ACC112 (cell line): ENCODE measurements around the gene HTATSF1.

Experiments
- H2AFZ ChIP-seq: fragments of 200-600 bp; sonication (generic); one replicate; pipeline ENCODE4 v1.6.0; 2017; ENCODE audit warnings: antibody characterized with exemption, low read length; ENCODE audit not compliant: unreplicated experiment
- H3K27ac ChIP-seq: fragments of 200-600 bp; sonication (generic); 2 replicates; pipeline ENCODE4 v1.5.1; 2014; ENCODE audit warnings: low read depth, mild to moderate bottlenecking, antibody characterized with exemption, low read length, moderate library complexity
- H3K27me3 ChIP-seq: fragments of 200-600 bp; sonication (generic); 2 replicates; pipeline ENCODE4 v1.6.1; 2014; ENCODE audit warnings: mild to moderate bottlenecking, antibody characterized with exemption, low read length, moderate library complexity, mixed read lengths; ENCODE audit not compliant: insufficient read depth
- H3K36me3 ChIP-seq: fragments of 200-600 bp; sonication (generic); 2 replicates; pipeline ENCODE4 v1.6.1; 2016; ENCODE audit warnings: mild to moderate bottlenecking, antibody characterized with exemption, low read length, moderate library complexity, mixed read lengths; ENCODE audit not compliant: insufficient read depth
- H3K4me1 ChIP-seq: fragments of 200-600 bp; sonication (generic); one replicate; pipeline ENCODE4 v1.6.1; 2016; ENCODE audit warnings: low read length, mixed read lengths; ENCODE audit not compliant: insufficient read depth, unreplicated experiment, control insufficient read depth
- H3K4me3 ChIP-seq: fragments of 200-600 bp; sonication (generic); 2 replicates; pipeline ENCODE4 v1.5.1; 2014; ENCODE audit warnings: mild to moderate bottlenecking, low read depth, low read length
- H3K79me2 ChIP-seq: fragments of 200-600 bp; sonication (generic); one replicate; pipeline ENCODE4 v1.6.0; 2016; ENCODE audit warnings: low read length; ENCODE audit not compliant: control insufficient read depth, unreplicated experiment, insufficient read depth

The HTATSF1 gene

GRCh38 chrX:136540226-136540625 is 42.8 kb downstream of the HTATSF1 start:
- no peaks in the 10 kb centered on the region for H3K4me1 ChIP-seq
- H3K79me2 ChIP-seq = no peaks in the 10 kb centered on the region
- H3K27me3 ChIP-seq = peaks cover 8% of the 10 kb centered on the region
- no peak overlapping the region for H3K27ac ChIP-seq
- no peak overlapping the region for H2AFZ ChIP-seq
- H3K36me3 ChIP-seq = no peaks in the 10 kb centered on the region
- no peak overlapping the region for H3K4me3 ChIP-seq

GRCh38 chrX:136541294-136541693 is 43.9 kb downstream of the HTATSF1 start:
- Histone ChIP-seq H3K27ac (no peak overlapping the region), H3K4me1 (no peaks in the 10 kb centered on the region), H3K27me3 (peaks cover 8% of the 10 kb centered on the region), H3K79me2 (no peaks in the 10 kb centered on the region), H3K4me3 (no peak overlapping the region), H2AFZ (no peak overlapping the region), H3K36me3 (no peaks in the 10 kb centered on the region)

- Histone ChIP-seq H3K27me3 (peaks cover 8% of the 10 kb centered on the region), H2AFZ (no peak overlapping the region), H3K4me3 (no peak overlapping the region), H3K36me3 (no peaks in the 10 kb centered on the region), H3K4me1 (no peaks in the 10 kb centered on the region), H3K27ac (no peak overlapping the region), H3K79me2 (no peaks in the 10 kb centered on the region)
Observed at GRCh38 chrX:136542281-136542680, 44.9 kb downstream of the HTATSF1 start.

DNA sequence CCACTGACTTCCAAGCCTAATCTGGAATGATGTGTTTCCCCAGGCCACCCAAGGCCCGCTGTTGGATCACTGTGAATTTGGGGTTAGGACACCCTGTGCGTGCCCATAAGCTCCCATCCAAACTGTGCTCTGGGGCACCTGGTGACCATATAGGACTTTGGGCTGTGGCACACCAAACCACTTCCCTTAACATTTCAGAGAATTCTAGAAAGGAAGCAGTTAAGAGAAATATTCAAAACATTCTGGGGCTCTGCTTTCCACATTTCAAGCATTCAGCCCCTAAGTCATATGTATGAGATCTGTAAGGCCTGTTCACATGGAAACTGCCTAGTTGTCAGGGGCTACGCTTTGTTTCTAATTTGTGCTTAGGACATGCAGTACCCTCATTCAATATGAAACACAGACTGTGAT is 49.0 kb downstream of the HTATSF1 start:
- Histone ChIP-seq H2AFZ (no peak overlapping the region), H3K79me2 (no peaks in the 10 kb centered on the region), H3K36me3 (no peaks in the 10 kb centered on the region), H3K4me1 (no peaks in the 10 kb centered on the region), H3K4me3 (no peak overlapping the region), H3K27ac (no peak overlapping the region), H3K27me3 (peaks cover 2% of the 10 kb centered on the region; the same call in 1 of the 2 replicates)

DNA sequence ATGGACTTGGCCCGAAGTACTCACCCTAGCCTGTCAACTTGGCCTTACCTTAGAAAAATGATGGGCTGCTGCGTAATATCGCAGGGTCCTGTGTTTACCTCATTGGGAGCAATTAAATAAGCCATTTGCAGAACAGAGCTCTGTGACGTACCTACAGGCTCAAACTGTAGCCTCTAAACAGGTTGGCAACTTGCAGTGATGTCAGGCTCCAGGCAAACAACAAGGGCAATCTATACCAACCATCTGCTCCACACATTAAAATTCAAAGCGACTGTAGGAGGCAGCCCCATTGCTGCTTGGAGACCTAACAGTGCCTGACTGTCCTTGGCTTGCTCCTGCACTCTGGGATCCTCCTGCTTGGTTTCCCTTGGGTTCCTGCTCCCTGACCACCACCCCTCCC is 51.8 kb downstream of the HTATSF1 start:
- no peaks in the 10 kb centered on the region for H3K36me3 ChIP-seq
- H3K4me3 ChIP-seq = no peak overlapping the region
- no peak overlapping the region for H2AFZ ChIP-seq
- no peaks in the 10 kb centered on the region for H3K79me2 ChIP-seq
- no peak overlapping the region for H3K27ac ChIP-seq
- no peaks in the 10 kb centered on the region for H3K4me1 ChIP-seq
- peaks cover 9% of the 10 kb centered on the region; the same call in 1 of the 2 replicates for H3K27me3 ChIP-seq

- Histone ChIP-seq H3K27me3 (peaks cover 18% of the 10 kb centered on the region), H2AFZ (no peak overlapping the region), H3K36me3 (no peaks in the 10 kb centered on the region), H3K79me2 (no peaks in the 10 kb centered on the region), H3K27ac (no peak overlapping the region), H3K4me3 (no peak overlapping the region), H3K4me1 (no peaks in the 10 kb centered on the region)
Observed at GRCh38 chrX:136551410-136551809, 54.0 kb downstream of the HTATSF1 start.

- Histone ChIP-seq H3K79me2 (no peaks in the 10 kb centered on the region), H3K36me3 (no peaks in the 10 kb centered on the region), H2AFZ (no peak overlapping the region), H3K4me1 (no peaks in the 10 kb centered on the region), H3K27me3 (peaks cover 20% of the 10 kb centered on the region), H3K4me3 (no peak overlapping the region), H3K27ac (no peak overlapping the region)
Observed at GRCh38 chrX:136555694-136556093, 58.3 kb downstream of the HTATSF1 start.
